CD4-positive, alpha-beta memory T cell (primary cell): ENCODE data around the gene FAM174C. TPM values are rescaled to one million over a fixed set of nuclear protein-coding genes. Genes with fewer than 3 reads are reported as not detected.

Source experiments
- CTCF ChIA-PET: fragments of 350-600 bp; sonication (Branson Sonifier 250); formaldehyde crosslinking; loops from one replicate; lab custom pipeline; 2021; ENCODE audit warnings: inconsistent platforms; ENCODE audit not compliant: partially characterized antibody; lab: Charles Lee
- POLR2A ChIA-PET: fragments of 350-600 bp; sonication (Branson Sonifier 250); formaldehyde crosslinking; loops from one replicate; lab custom pipeline; 2021; ENCODE audit not compliant: partially characterized antibody; lab: Charles Lee
- DNase-seq, 5 donors: peaks; one replicate each; pipeline versions ENCODE4 v3.0.0 to v3.0.0-alpha.2; 2020 to 2022; ENCODE audit warnings: mixed read lengths in 1 of 5
- H3K27ac ChIP-seq: one replicate; pipeline ENCODE4 v1.7.0; 2013; ENCODE audit warnings: low read depth, low read length
- H3K27me3 ChIP-seq: 2 replicates; pipeline ENCODE4 v1.7.0; 2013; ENCODE audit warnings: mild to moderate bottlenecking, low read length, moderate library complexity; ENCODE audit not compliant: insufficient read depth
- H3K36me3 ChIP-seq: 2 replicates; pipeline ENCODE4 v1.7.0; 2013; ENCODE audit warnings: mild to moderate bottlenecking, low read length, moderate library complexity; ENCODE audit not compliant: insufficient read depth
- H3K4me1 ChIP-seq: 2 replicates; pipeline ENCODE4 v1.7.0; 2013; ENCODE audit warnings: mild to moderate bottlenecking, low read length, moderate library complexity; ENCODE audit not compliant: insufficient read depth
- H3K4me3 ChIP-seq, 2 donors: one replicate each; pipeline ENCODE4 v1.7.0; 2013; ENCODE audit warnings: low read length in 2 of 2, mild to moderate bottlenecking in 1 of 2
- H3K9me3 ChIP-seq, 2 donors: one replicate each; pipeline ENCODE4 v1.7.0; 2013; ENCODE audit warnings: low read length in 2 of 2, control low read depth in 1 of 2; ENCODE audit not compliant: control insufficient read depth in 1 of 2
- H3K27ac Mint-ChIP-seq, 7 donors: one replicate each; pipeline ENCODE4 v1.8.0; 2020 to 2021; ENCODE audit warnings: mixed read lengths in 7 of 7, mild to moderate bottlenecking in 6 of 7, inconsistent platforms in 3 of 7, moderate library complexity in 3 of 7
- H3K27me3 Mint-ChIP-seq, 2 donors: one replicate each; pipeline ENCODE4 v1.8.0; 2020 to 2021; ENCODE audit warnings: mixed read lengths in 2 of 2
- H3K36me3 Mint-ChIP-seq, 2 donors: one replicate each; pipeline ENCODE4 v1.8.0; 2020 to 2021; ENCODE audit warnings: mixed read lengths in 2 of 2, inconsistent platforms in 1 of 2, mild to moderate bottlenecking in 1 of 2
- H3K4me1 Mint-ChIP-seq, 4 donors: one replicate each; pipeline ENCODE4 v1.8.0; 2020 to 2021; ENCODE audit warnings: mixed read lengths in 4 of 4, mild to moderate bottlenecking in 1 of 4
- H3K4me3 Mint-ChIP-seq, 8 donors: one replicate each; pipeline ENCODE4 v1.8.0; 2020 to 2021; ENCODE audit warnings: mixed read lengths in 8 of 8, mild to moderate bottlenecking in 7 of 8, moderate library complexity in 6 of 8, inconsistent platforms in 3 of 8
- H3K9me3 Mint-ChIP-seq, 8 donors: one replicate each; pipeline ENCODE4 v1.8.0; 2020 to 2021; ENCODE audit warnings: mixed read lengths in 8 of 8, mild to moderate bottlenecking in 5 of 8, inconsistent platforms in 3 of 8, moderate library complexity in 1 of 8
- intact Hi-C: fragments of 100-400 bp; cut with micrococcal nuclease; formaldehyde crosslinking; loops from one replicate; pipeline ENCODE4 v1.15.1; 2023
- polyA plus RNA-seq, 2 donors: library from polyadenylated mRNA; unstranded; fragments of 300-500 nt; fragmentation: Illumina TruSeq; gene quantifications; one replicate each; pipeline ENCODE4 v1.2.3, GENCODE V29; 2021
- total RNA-seq, 2 experiments: library from RNA; stranded (reverse); gene quantifications; one replicate each; pipeline ENCODE4 v1.2.3, GENCODE V29; 2021

FAM174C gene
- total and polyA plus RNA-seq, 4 experiments from 2014 or later, result 50.5 to 114 (median 55.7) TPM

GRCh38 chr19:1278713-1279660, 3.7 kb downstream of the FAM174C start:
- Histone ChIP-seq H3K36me3 (peaks cover 18% of the 10 kb centered on the region), H3K9me3 (no peaks in the 10 kb centered on the region), H3K27me3 (no peaks in the 10 kb centered on the region), H3K4me3 (no peak overlapping the region), H3K27ac (no peak overlapping the region), H3K4me1 (peaks cover 26% of the 10 kb centered on the region)
- Mint-ChIP-seq H3K4me3 (peak overlapping the region in 1 of 8 donors; percentile 46), H3K36me3 (peaks cover 9 to 28% of the 10 kb centered on the region in 2 donors), H3K27me3 (no peaks in the 10 kb centered on the region), H3K9me3 (peaks cover 0 to 5% (median 0%) of the 10 kb centered on the region in 8 donors), H3K27ac (peak overlapping the region in 2 of 7 donors; percentile 87 to 89), H3K4me1 (peaks cover 9 to 33% (median 14%) of the 10 kb centered on the region in 4 donors)
- intact Hi-C loops, result loop anchor here (1.0 to 5.0 kb wide), 4 partner anchors 78 to 488 kb away; partner anchors contain the start of gene UQCR11
- peak in 1 of 5 donors; percentile 48 for DNase-seq
- ChIA-PET POLR2A (interaction anchor here (1.0 to 4.8 kb wide), 5 partner anchors 10 to 192 kb away, joined by 3 to 41 read pairs (median 5); partner anchors contain the start of gene CIRBP), CTCF (interaction anchor here (0.7 to 3.0 kb wide), 7 partner anchors 10 to 236 kb away, joined by 3 to 16 read pairs (median 3); no protein-coding TSS in a partner anchor)

- peaks cover 17% of the 10 kb centered on the region for H3K4me1 ChIP-seq
- peaks cover 9% of the 10 kb centered on the region for H3K36me3 ChIP-seq
- peaks cover 4% of the 10 kb centered on the region for H3K27me3 ChIP-seq
- Mint-ChIP-seq H3K27me3 (peaks cover 6 to 7% of the 10 kb centered on the region in 2 donors), H3K9me3 (peaks cover 0 to 5% (median 0%) of the 10 kb centered on the region in 8 donors), H3K4me3 (peak overlapping the region in 3 of 8 donors; percentile 51 to 86 (median 51)), H3K4me1 (peaks cover 11 to 26% (median 17%) of the 10 kb centered on the region in 4 donors), H3K36me3 (peaks cover 8 to 26% of the 10 kb centered on the region in 2 donors), H3K27ac (peak overlapping the region; percentile 22 to 89 (median 72))
- no peaks in the 10 kb centered on the region for H3K9me3 ChIP-seq
- ChIA-PET CTCF (interaction anchor here (0.7 to 3.0 kb wide), 8 partner anchors 11 to 235 kb away, joined by 3 to 16 read pairs (median 4); no protein-coding TSS in a partner anchor), POLR2A (interaction anchor here (1.0 to 4.8 kb wide), 5 partner anchors 11 to 191 kb away, joined by 3 to 41 read pairs (median 5); partner anchors contain the start of gene CIRBP)
- DNase-seq, result peak; percentile 71 to 80 (median 73)
- H3K27ac ChIP-seq, result no peak overlapping the region
- intact Hi-C loops, result loop anchor here (1.0 to 5.0 kb wide), 4 partner anchors 77 to 487 kb away; partner anchors contain the start of gene UQCR11
- H3K4me3 ChIP-seq, result no peak overlapping the region
Observed at GRCh38 chr19:1279782-1280341, 4.5 kb downstream of the FAM174C start.

- POLR2A ChIA-PET, result interaction anchor here (4.8 kb wide), 1 partner anchor 12 kb away, joined by 41 read pairs; the partner anchor contains the start of gene CIRBP
- no peaks in the 10 kb centered on the region for H3K9me3 ChIP-seq
- Mint-ChIP-seq H3K9me3 (peaks cover 0 to 5% (median 0%) of the 10 kb centered on the region in 8 donors), H3K27me3 (peaks cover 8 to 10% of the 10 kb centered on the region in 2 donors), H3K4me3 (no peak overlapping the region), H3K4me1 (peaks cover 11 to 26% (median 18%) of the 10 kb centered on the region in 4 donors), H3K36me3 (peaks cover 8 to 25% of the 10 kb centered on the region in 2 donors), H3K27ac (peak overlapping the region in 1 of 7 donors; percentile 89)
- intact Hi-C loops, result no loop called here
- peaks cover 9% of the 10 kb centered on the region for H3K36me3 ChIP-seq
- H3K4me3 ChIP-seq, result no peak overlapping the region
- peak in 1 of 5 donors; percentile 42 for DNase-seq
- peaks cover 4% of the 10 kb centered on the region for H3K27me3 ChIP-seq
- H3K4me1 ChIP-seq, result peaks cover 14% of the 10 kb centered on the region
- CTCF ChIA-PET, result interaction anchor here (1.5 kb wide), 1 partner anchor 19 kb away, joined by 4 read pairs; no protein-coding TSS in a partner anchor
- no peak overlapping the region for H3K27ac ChIP-seq
Observed at GRCh38 chr19:1280636-1281568, 5.6 kb downstream of the FAM174C start.

GRCh38 chr19:1281569-1282287, 6.4 kb downstream of the FAM174C start:
- no peak overlapping the region for H3K4me3 ChIP-seq
- H3K36me3 ChIP-seq, result peaks cover 9% of the 10 kb centered on the region
- Mint-ChIP-seq H3K27ac (peak overlapping the region in 1 of 7 donors; percentile 82), H3K36me3 (peaks cover 7 to 22% of the 10 kb centered on the region in 2 donors), H3K9me3 (peaks cover 0 to 2% (median 0%) of the 10 kb centered on the region in 8 donors), H3K4me3 (no peak overlapping the region), H3K27me3 (peaks cover 8 to 10% of the 10 kb centered on the region in 2 donors), H3K4me1 (peaks cover 8 to 26% (median 17%) of the 10 kb centered on the region in 4 donors)
- CTCF ChIA-PET, result no interaction called here
- intact Hi-C loops, result no loop called here
- H3K9me3 ChIP-seq, result no peaks in the 10 kb centered on the region
- DNase-seq, result no peak
- H3K27me3 ChIP-seq, result peaks cover 7% of the 10 kb centered on the region
- H3K27ac ChIP-seq, result no peak overlapping the region
- H3K4me1 ChIP-seq, result peaks cover 9% of the 10 kb centered on the region
- POLR2A ChIA-PET, result interaction anchor here (4.8 kb wide), 1 partner anchor 13 kb away, joined by 41 read pairs; the partner anchor contains the start of gene CIRBP

- Mint-ChIP-seq H3K27ac (no peak overlapping the region), H3K4me1 (peaks cover 6 to 22% (median 14%) of the 10 kb centered on the region in 4 donors), H3K4me3 (no peak overlapping the region), H3K27me3 (peaks cover 8 to 10% of the 10 kb centered on the region in 2 donors), H3K9me3 (no peaks in the 10 kb centered on the region), H3K36me3 (peaks cover 4 to 19% of the 10 kb centered on the region in 2 donors)
- intact Hi-C loops, result no loop called here
- ChIA-PET CTCF (no interaction called here), POLR2A (no interaction called here)
- no peak overlapping the region for H3K27ac ChIP-seq
- peaks cover 3% of the 10 kb centered on the region for H3K4me1 ChIP-seq
- H3K4me3 ChIP-seq, result no peak overlapping the region
- H3K9me3 ChIP-seq, result no peaks in the 10 kb centered on the region
- H3K27me3 ChIP-seq, result peaks cover 12% of the 10 kb centered on the region
- H3K36me3 ChIP-seq, result peaks cover 9% of the 10 kb centered on the region
- DNase-seq, result no peak
Observed at GRCh38 chr19:1282588-1283206, 7.4 kb downstream of the FAM174C start.
